GM18508 (cell line): Measurements from ENCODE around the gene PCSK2.

ENCODE experiments used
- ATAC-seq: cut with Tn5 transposase; IDR thresholded peaks from one replicate; pipeline ENCODE4 v1.9.1; 2021; ENCODE audit warnings: moderate number of reproducible peaks; ENCODE audit not compliant: insufficient read depth, unreplicated experiment

Gene PCSK2

GRCh38 chr20:17233626-17234025 is 6.8 kb downstream of the PCSK2 start:
- no peak for ATAC-seq

- ATAC-seq, result no peak
These were observed 9.9 kb downstream of the PCSK2 start for GRCh38 chr20:17236766-17237165.

GRCh38 chr20:17248224-17248623 is 21.4 kb downstream of the PCSK2 start:
- ATAC-seq, result no peak

GRCh38 chr20:17262786-17263185 is 35.9 kb downstream of the PCSK2 start:
- no peak for ATAC-seq

- no peak for ATAC-seq
These were observed 46.9 kb downstream of the PCSK2 start for GRCh38 chr20:17273717-17274116.

- ATAC-seq, result no peak
These were observed 49.3 kb downstream of the PCSK2 start for GRCh38 chr20:17276101-17276500.

- no peak for ATAC-seq
These were observed 54.6 kb downstream of the PCSK2 start for GRCh38 chr20:17281478-17281877.

- no peak for ATAC-seq
These were observed 55.7 kb downstream of the PCSK2 start for GRCh38 chr20:17282501-17282900.

GRCh38 chr20:17287503-17287902 is 60.7 kb downstream of the PCSK2 start:
- ATAC-seq, result no peak

GRCh38 chr20:17287998-17288397 is 61.2 kb downstream of the PCSK2 start:
- ATAC-seq, result no peak

GRCh38 chr20:17295151-17295726 is 68.4 kb downstream of the PCSK2 start:
- ATAC-seq, result no peak

- ATAC-seq, result no peak
These were observed 69.2 kb downstream of the PCSK2 start for GRCh38 chr20:17295991-17296390.

- no peak for ATAC-seq
These were observed 71.3 kb downstream of the PCSK2 start for GRCh38 chr20:17298171-17298570.

- ATAC-seq, result no peak
These were observed 71.9 kb downstream of the PCSK2 start for GRCh38 chr20:17298751-17299150.

- no peak for ATAC-seq
These were observed 73.3 kb downstream of the PCSK2 start for GRCh38 chr20:17300113-17300512.

GRCh38 chr20:17304774-17305173 is 77.9 kb downstream of the PCSK2 start:
- ATAC-seq, result no peak

GRCh38 chr20:17306427-17306826 is 79.6 kb downstream of the PCSK2 start:
- ATAC-seq, result no peak

- no peak for ATAC-seq
These were observed 87.4 kb downstream of the PCSK2 start for GRCh38 chr20:17314264-17314663.

GRCh38 chr20:17315407-17316231 is 88.8 kb downstream of the PCSK2 start:
- ATAC-seq, result no peak

- no peak for ATAC-seq
These were observed 89.6 kb downstream of the PCSK2 start for GRCh38 chr20:17316316-17317038.

GRCh38 chr20:17317341-17317740 is 90.5 kb downstream of the PCSK2 start:
- ATAC-seq, result no peak
